Measurements from ENCODE around the gene LGALS12.
"Not testable (repeated sequence)": the region's sequence is repeated elsewhere in the genome, so short reads cannot be mapped to it uniquely, and the experiment has no call there.

The LGALS12 gene

GRCh38 chr11:63532799-63533475 lies 27.1 kb downstream of the LGALS12 start:
- DNase-seq (ENCODE audit: low read depth): no peak

- DNase-seq (ENCODE audit: low read depth): no peak
Observed at GRCh38 chr11:63534076-63534475, 28.2 kb downstream of the LGALS12 start.

- no peak for DNase-seq (ENCODE audit: low read depth)
Observed at GRCh38 chr11:63534895-63535461, 29.1 kb downstream of the LGALS12 start.

- DNase-seq (ENCODE audit: low read depth): no peak
Observed at GRCh38 chr11:63535734-63536133, 29.9 kb downstream of the LGALS12 start.

GRCh38 chr11:63536669-63537292 lies 30.9 kb downstream of the LGALS12 start, which contains the start of gene PLAAT4:
Gene PLAAT4 (plus strand): TSS chr11:63536808. CDS start chr11:63536869, 61 bp downstream.
- DNase-seq (ENCODE audit: low read depth): peak; percentile 14

- no peak for DNase-seq (ENCODE audit: low read depth)
Observed at GRCh38 chr11:63537293-63538101, 31.6 kb downstream of the LGALS12 start.

GRCh38 chr11:63542506-63542905 lies 36.6 kb downstream of the LGALS12 start:
- DNase-seq (ENCODE audit: low read depth): not testable (repeated sequence)

- DNase-seq (ENCODE audit: low read depth): no peak
Observed at GRCh38 chr11:63543711-63544110, 37.8 kb downstream of the LGALS12 start.

- no peak for DNase-seq (ENCODE audit: low read depth)
Observed at GRCh38 chr11:63547061-63547460, 41.2 kb downstream of the LGALS12 start.

- DNase-seq (ENCODE audit: low read depth): no peak
Observed at GRCh38 chr11:63548178-63548577, 42.3 kb downstream of the LGALS12 start.

- no peak for DNase-seq (ENCODE audit: low read depth)
Observed at GRCh38 chr11:63549411-63549810, 43.5 kb downstream of the LGALS12 start.

- not testable (repeated sequence) for DNase-seq (ENCODE audit: low read depth)
Observed at GRCh38 chr11:63550156-63550700, 44.3 kb downstream of the LGALS12 start.

GRCh38 chr11:63551091-63551888 lies 45.4 kb downstream of the LGALS12 start:
- DNase-seq (ENCODE audit: low read depth): no peak

GRCh38 chr11:63551889-63552266 lies 46.0 kb downstream of the LGALS12 start:
- DNase-seq (ENCODE audit: low read depth): no peak

- DNase-seq (ENCODE audit: low read depth): no peak
Observed at GRCh38 chr11:63552921-63553320, 47.0 kb downstream of the LGALS12 start.

GRCh38 chr11:63553759-63554158 lies 47.9 kb downstream of the LGALS12 start:
- DNase-seq (ENCODE audit: low read depth): no peak

- no peak for DNase-seq (ENCODE audit: low read depth)
Observed at GRCh38 chr11:63554877-63555223, 49.0 kb downstream of the LGALS12 start.

GRCh38 chr11:63556404-63557013 lies 50.6 kb downstream of the LGALS12 start:
- DNase-seq (ENCODE audit: low read depth): no peak

- DNase-seq (ENCODE audit: low read depth): no peak
Observed at GRCh38 chr11:63557570-63557969, 51.7 kb downstream of the LGALS12 start.

- no peak for DNase-seq (ENCODE audit: low read depth)
Observed at GRCh38 chr11:63558459-63559157, 52.7 kb downstream of the LGALS12 start.

Measured in HS-5 (cell line).